ENCODE data around the gene SLX4.

GRCh38 chr16:3581392-3581791, 30.0 kb downstream of the SLX4 start:
- TF ChIP-seq ATF3 (IDR thresholded peaks at IDR 0.05) (no peak), CTCF (IDR thresholded peaks at IDR 0.05 in 2 of 3, conservative IDR thresholded peaks at IDR 0.05 in 1 of 3; ENCODE audit: borderline replicate concordance in 1 of 3, insufficient read depth in 1 of 3, low read depth in 2 of 3, low read length in 2 of 3) (no peak), CEBPB (IDR thresholded peaks at IDR 0.05; ENCODE audit: low read depth) (no peak), EZH2 (IDR thresholded peaks at IDR 0.05) (no peak), POLR2A (IDR thresholded peaks at IDR 0.05; ENCODE audit: borderline replicate concordance, extremely low read depth, insufficient read depth, insufficient read length) (no peak), EZH2phosphoT487 (IDR thresholded peaks at IDR 0.05; ENCODE audit: borderline replicate concordance) (no peak), POLR2AphosphoS5 (IDR thresholded peaks at IDR 0.05; ENCODE audit: low read depth, low read length) (no peak), ZNF274 (IDR thresholded peaks at IDR 0.05; ENCODE audit: low read depth, low read length) (no peak), REST (IDR thresholded peaks at IDR 0.05; ENCODE audit: low read depth) (no peak), SP1 (IDR thresholded peaks at IDR 0.05; ENCODE audit: low read depth) (no peak), YY1 (IDR thresholded peaks at IDR 0.05; ENCODE audit: extremely low read depth, insufficient replicate concordance, low read depth, low read length) (no peak), JUND (IDR thresholded peaks at IDR 0.05) (no peak), SIN3A (IDR thresholded peaks at IDR 0.05; ENCODE audit: low read depth) (no peak), RAD21 (IDR thresholded peaks at IDR 0.05; ENCODE audit: low read depth) (no peak)
